Measurements from ENCODE around the gene CNTNAP4.

Gene CNTNAP4

GRCh38 chr16:76409706-76410105 lies 132.5 kb downstream of the CNTNAP4 start:
- no peak for DNase-seq

- DNase-seq = no peak
Observed at GRCh38 chr16:76421571-76421970, 144.4 kb downstream of the CNTNAP4 start.

GRCh38 chr16:76428858-76429257 lies 151.7 kb downstream of the CNTNAP4 start:
- DNase-seq = no peak

GRCh38 chr16:76441391-76441790 lies 164.2 kb downstream of the CNTNAP4 start:
- no peak for DNase-seq

- no peak for DNase-seq
Observed at GRCh38 chr16:76441876-76442275, 164.7 kb downstream of the CNTNAP4 start.

- DNase-seq = no peak
Observed at GRCh38 chr16:76443973-76444372, 166.8 kb downstream of the CNTNAP4 start.

- no peak for DNase-seq
Observed at GRCh38 chr16:76444832-76445231, 167.6 kb downstream of the CNTNAP4 start.

- DNase-seq = no peak
Observed at GRCh38 chr16:76445815-76446214, 168.6 kb downstream of the CNTNAP4 start.

- DNase-seq = no peak
Observed at GRCh38 chr16:76446251-76446650, 169.1 kb downstream of the CNTNAP4 start.

GRCh38 chr16:76450890-76451289 lies 173.7 kb downstream of the CNTNAP4 start:
- DNase-seq = no peak

- DNase-seq = no peak
Observed at GRCh38 chr16:76455257-76455656, 178.1 kb downstream of the CNTNAP4 start.

- DNase-seq = no peak
Observed at GRCh38 chr16:76456016-76456415, 178.8 kb downstream of the CNTNAP4 start.

GRCh38 chr16:76459111-76459510 lies 181.9 kb downstream of the CNTNAP4 start:
- DNase-seq = no peak

GRCh38 chr16:76461836-76462235 lies 184.6 kb downstream of the CNTNAP4 start:
- no peak for DNase-seq

GRCh38 chr16:76464955-76465620 lies 187.9 kb downstream of the CNTNAP4 start:
- no peak for DNase-seq

GRCh38 chr16:76466871-76467270 lies 189.7 kb downstream of the CNTNAP4 start:
- no peak for DNase-seq

GRCh38 chr16:76474048-76474447 lies 196.8 kb downstream of the CNTNAP4 start:
- DNase-seq = no peak

GRCh38 chr16:76478105-76478504 lies 200.9 kb downstream of the CNTNAP4 start:
- DNase-seq = no peak

- no peak for DNase-seq
Observed at GRCh38 chr16:76483307-76483909, 206.2 kb downstream of the CNTNAP4 start.

GRCh38 chr16:76484020-76484419 lies 206.8 kb downstream of the CNTNAP4 start:
- no peak for DNase-seq

GRCh38 chr16:76486740-76487139 lies 209.5 kb downstream of the CNTNAP4 start:
- no peak for DNase-seq

- DNase-seq = no peak
Observed at GRCh38 chr16:76487411-76488064, 210.3 kb downstream of the CNTNAP4 start.

- no peak for DNase-seq
Observed at GRCh38 chr16:76488065-76488417, 210.8 kb downstream of the CNTNAP4 start.

- no peak for DNase-seq
Observed at GRCh38 chr16:76490036-76490639, 212.9 kb downstream of the CNTNAP4 start.
